ENCODE measurements around the gene CSGALNACT2. TPM values are rescaled to one million over a fixed set of nuclear protein-coding genes. Genes with fewer than 3 reads are reported as not detected.

Gene CSGALNACT2
- total RNA-seq, 1 experiment from 2014 or later = 30.0 TPM

GRCh38 chr10:43132867-43133787 lies 5.1 kb upstream of the CSGALNACT2 start:
- ChIA-PET POLR2A (interaction anchor here (1.3 kb wide), 1 partner anchor 350 kb away, joined by 4 read pairs; no protein-coding TSS in a partner anchor), CTCF (no interaction called here)
- intact Hi-C loops (cut with micrococcal nuclease) = no loop called here
- Mint-ChIP-seq H3K9me3 (ENCODE audit: unreplicated experiment) (no peaks in the 10 kb centered on the region), H3K36me3 (ENCODE audit: insufficient read depth, unreplicated experiment) (no peaks in the 10 kb centered on the region), H3K4me3 (ENCODE audit: unreplicated experiment) (no peak overlapping the region), H3K4me1 (ENCODE audit: insufficient read depth, unreplicated experiment) (peaks cover 27% of the 10 kb centered on the region), H3K27me3 (ENCODE audit: insufficient read depth, unreplicated experiment) (no peaks in the 10 kb centered on the region), H3K27ac (ENCODE audit: low read depth, unreplicated experiment) (no peak overlapping the region)
- no TSS peak for BruUV-seq (replicated peaks)
- TF ChIP-seq CTCF (IDR thresholded peaks at IDR 0.05; ENCODE audit: unreplicated experiment) = no peak
- no peak for DNase-seq (ENCODE audit: unreplicated experiment)

- H3K4me3 Mint-ChIP-seq (ENCODE audit: unreplicated experiment) = no peak overlapping the region
- ChIA-PET CTCF (interaction anchor here (0.8 kb wide), 1 partner anchor 8 kb away, joined by 3 read pairs; no protein-coding TSS in a partner anchor), POLR2A (interaction anchor here (1.3 kb wide), 1 partner anchor 351 kb away, joined by 4 read pairs; no protein-coding TSS in a partner anchor)
- H3K27ac Mint-ChIP-seq (ENCODE audit: low read depth, unreplicated experiment) = no peak overlapping the region
- no peak for DNase-seq (ENCODE audit: unreplicated experiment)
- H3K9me3 Mint-ChIP-seq (ENCODE audit: unreplicated experiment) = no peaks in the 10 kb centered on the region
- peaks cover 21% of the 10 kb centered on the region for H3K4me1 Mint-ChIP-seq (ENCODE audit: insufficient read depth, unreplicated experiment)
- H3K27me3 Mint-ChIP-seq (ENCODE audit: insufficient read depth, unreplicated experiment) = no peaks in the 10 kb centered on the region
- TF ChIP-seq CTCF (IDR thresholded peaks at IDR 0.05; ENCODE audit: unreplicated experiment) = no peak
- intact Hi-C loops (cut with micrococcal nuclease) = no loop called here
- H3K36me3 Mint-ChIP-seq (ENCODE audit: insufficient read depth, unreplicated experiment) = no peaks in the 10 kb centered on the region
- BruUV-seq (replicated peaks) = no TSS peak
Measured at GRCh38 chr10:43134126-43134905, 3.9 kb upstream of the CSGALNACT2 start.

- Mint-ChIP-seq H3K9me3 (ENCODE audit: unreplicated experiment) (no peaks in the 10 kb centered on the region), H3K27me3 (ENCODE audit: insufficient read depth, unreplicated experiment) (no peaks in the 10 kb centered on the region), H3K4me3 (ENCODE audit: unreplicated experiment) (no peak overlapping the region), H3K27ac (ENCODE audit: low read depth, unreplicated experiment) (peak overlapping the region; percentile 6), H3K4me1 (ENCODE audit: insufficient read depth, unreplicated experiment) (peaks cover 18% of the 10 kb centered on the region), H3K36me3 (ENCODE audit: insufficient read depth, unreplicated experiment) (no peaks in the 10 kb centered on the region)
- POLR2A ChIA-PET = no interaction called here
- no TSS peak for BruUV-seq (replicated peaks)
- CTCF ChIA-PET = interaction anchor here (0.6 to 1.1 kb wide), 3 partner anchors 11 to 126 kb away, joined by 3 read pairs; no protein-coding TSS in a partner anchor
- no peak for DNase-seq (ENCODE audit: unreplicated experiment)
- intact Hi-C loops (cut with micrococcal nuclease) = no loop called here
- no peak for TF ChIP-seq CTCF (IDR thresholded peaks at IDR 0.05; ENCODE audit: unreplicated experiment)
Measured at GRCh38 chr10:43135064-43135463, 3.2 kb upstream of the CSGALNACT2 start.

GRCh38 chr10:43135656-43136055 lies 2.6 kb upstream of the CSGALNACT2 start:
- intact Hi-C loops (cut with micrococcal nuclease) = no loop called here
- no peak for DNase-seq (ENCODE audit: unreplicated experiment)
- Mint-ChIP-seq H3K4me3 (ENCODE audit: unreplicated experiment) (peak overlapping the region; percentile 6), H3K36me3 (ENCODE audit: insufficient read depth, unreplicated experiment) (no peaks in the 10 kb centered on the region), H3K9me3 (ENCODE audit: unreplicated experiment) (no peaks in the 10 kb centered on the region), H3K27me3 (ENCODE audit: insufficient read depth, unreplicated experiment) (no peaks in the 10 kb centered on the region), H3K4me1 (ENCODE audit: insufficient read depth, unreplicated experiment) (peaks cover 21% of the 10 kb centered on the region), H3K27ac (ENCODE audit: low read depth, unreplicated experiment) (peak overlapping the region; percentile 6)
- ChIA-PET CTCF (interaction anchor here (0.6 to 1.1 kb wide), 3 partner anchors 11 to 126 kb away, joined by 3 read pairs; no protein-coding TSS in a partner anchor), POLR2A (no interaction called here)
- TF ChIP-seq CTCF (IDR thresholded peaks at IDR 0.05; ENCODE audit: unreplicated experiment) = no peak
- no TSS peak for BruUV-seq (replicated peaks)

All from MCF 10A (cell line).